ENCODE data around the gene NAXE.
A peak's percentile ranks its signal among the peaks of the same experiment; 100 is the strongest.
"Not testable (repeated sequence)": the region's sequence is repeated elsewhere in the genome, so short reads cannot be mapped to it uniquely, and the experiment has no call there.

NAXE gene

GRCh38 chr1:156594190-156594589 is 2.6 kb downstream of the NAXE start:
- DNase-seq, result no peak

DNA sequence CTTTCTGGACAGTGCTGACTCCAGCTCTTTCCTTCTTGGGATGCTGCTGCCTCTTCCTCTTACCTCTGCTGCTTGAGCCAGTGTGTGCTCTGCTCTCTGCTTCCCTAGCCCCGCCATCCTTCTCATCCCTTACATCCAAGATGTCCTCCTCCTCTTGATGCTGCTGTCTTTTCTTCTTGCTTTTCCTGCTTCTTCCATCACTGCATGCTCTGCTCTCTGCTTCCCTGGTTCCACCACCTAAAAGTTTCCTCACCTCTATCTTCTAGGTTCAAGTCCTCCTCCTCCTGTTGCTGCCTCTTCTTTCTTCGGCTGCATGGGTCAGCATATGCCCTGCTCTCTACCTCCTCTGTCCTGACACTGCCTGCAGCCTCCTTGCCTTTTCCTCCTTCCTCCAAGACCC is 3.4 kb downstream of the NAXE start:
- no peak for DNase-seq

GRCh38 chr1:156596426-156596825 is 4.8 kb downstream of the NAXE start:
- DNase-seq, result no peak

DNA sequence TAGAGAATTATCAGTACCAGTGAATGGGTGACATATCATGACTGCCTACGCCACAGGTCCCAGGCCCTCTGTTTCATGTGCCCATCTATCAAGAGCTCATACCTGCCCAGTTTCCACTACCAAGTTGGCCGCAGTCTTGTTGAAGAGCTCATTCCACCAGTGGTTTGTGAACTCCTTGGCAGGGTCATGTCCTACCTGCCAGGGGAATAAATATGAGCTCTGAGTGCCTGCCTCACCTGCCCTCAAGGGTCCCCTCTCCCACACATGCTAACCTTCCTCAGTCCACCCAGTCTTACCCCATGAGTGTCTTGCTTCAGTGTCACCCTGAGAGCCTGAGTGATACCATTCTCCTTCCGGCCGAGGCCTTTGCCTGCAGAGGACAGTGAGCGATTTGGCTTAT is 6.5 kb downstream of the NAXE start:
- no peak for DNase-seq

GRCh38 chr1:156598731-156599432 is 7.3 kb downstream of the NAXE start:
- DNase-seq, result no peak

- DNase-seq, result no peak
Measured at GRCh38 chr1:156599811-156600210, 8.2 kb downstream of the NAXE start.

GRCh38 chr1:156600733-156601121 is 9.2 kb downstream of the NAXE start:
- DNase-seq, result no peak

DNA sequence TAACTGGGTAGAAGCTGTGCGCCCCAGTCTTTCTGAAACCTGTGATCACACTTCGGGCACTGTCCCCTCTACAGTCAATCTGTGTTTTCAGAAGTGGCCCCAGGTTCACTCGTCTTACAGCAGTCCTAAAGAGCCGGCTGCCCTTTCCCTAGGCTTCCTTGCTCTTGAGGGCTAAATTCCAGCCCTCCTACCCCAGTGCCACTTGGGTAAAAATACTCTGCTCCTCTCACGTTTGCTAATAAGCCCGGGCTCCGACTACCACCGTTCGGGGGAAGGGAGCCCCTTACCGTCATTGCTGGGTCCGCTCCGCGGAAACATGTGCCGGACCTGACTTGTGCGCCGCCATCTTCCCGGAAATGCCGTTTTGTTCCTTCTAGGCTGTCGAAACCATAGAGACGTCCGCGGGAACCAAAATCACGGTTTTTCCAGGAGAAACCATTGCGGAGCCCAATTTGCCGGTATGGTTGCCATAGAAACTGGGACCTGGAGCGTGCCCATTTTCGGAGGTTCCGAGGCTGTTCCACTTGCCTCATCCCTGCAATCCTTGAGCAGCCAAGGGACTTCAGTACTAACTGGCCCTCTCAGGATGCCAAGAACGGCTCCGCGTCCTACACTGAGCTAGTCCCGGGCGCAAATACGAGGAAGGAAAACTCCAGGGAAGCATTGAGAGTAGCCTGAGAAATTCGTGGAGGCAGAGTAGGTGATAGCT is 9.7 kb downstream of the NAXE start, which contains the start of gene GPATCH4:
Gene GPATCH4 (minus strand): TSS at position 358 of the 709 bp plus-strand sequence.
- DNase-seq, result peak; percentile 93

- DNase-seq, result no peak
Measured at GRCh38 chr1:156601892-156602291, 10.3 kb downstream of the NAXE start.

GRCh38 chr1:156602557-156602993 is 11.0 kb downstream of the NAXE start:
- DNase-seq, result no peak

GRCh38 chr1:156607344-156607743 is 15.8 kb downstream of the NAXE start:
- DNase-seq, result not testable (repeated sequence)

DNA sequence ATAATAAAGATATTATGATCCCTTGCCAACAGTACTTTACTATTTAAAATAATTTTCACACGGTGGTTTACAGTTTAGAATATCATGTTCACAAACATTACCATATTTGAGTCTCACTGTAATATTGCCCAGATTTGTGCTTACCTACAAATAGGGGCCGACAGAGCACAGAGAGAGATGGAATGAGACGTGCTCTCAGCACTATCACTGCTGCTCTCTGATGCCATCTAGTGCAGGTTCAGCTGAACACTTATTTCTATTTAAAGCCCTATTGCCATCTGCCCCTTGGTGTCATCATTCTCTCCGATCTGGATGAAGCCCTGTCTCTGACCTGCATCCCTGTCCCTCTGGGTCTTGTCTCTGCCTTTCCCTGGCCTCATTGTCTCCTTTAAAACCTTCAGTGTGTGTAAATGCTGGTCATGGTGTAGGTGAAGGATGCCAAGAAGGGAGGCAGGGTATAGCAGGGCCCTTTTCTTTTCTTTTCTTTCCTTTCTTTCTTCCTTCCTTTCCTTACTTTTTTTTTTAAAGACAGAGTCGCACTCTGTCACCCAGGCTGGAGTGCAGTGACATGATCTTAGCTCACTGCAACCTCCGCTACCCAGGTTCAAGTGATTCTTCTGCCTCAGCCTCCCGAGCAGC is 16.6 kb downstream of the NAXE start:
- peak; percentile 71 for DNase-seq

DNA sequence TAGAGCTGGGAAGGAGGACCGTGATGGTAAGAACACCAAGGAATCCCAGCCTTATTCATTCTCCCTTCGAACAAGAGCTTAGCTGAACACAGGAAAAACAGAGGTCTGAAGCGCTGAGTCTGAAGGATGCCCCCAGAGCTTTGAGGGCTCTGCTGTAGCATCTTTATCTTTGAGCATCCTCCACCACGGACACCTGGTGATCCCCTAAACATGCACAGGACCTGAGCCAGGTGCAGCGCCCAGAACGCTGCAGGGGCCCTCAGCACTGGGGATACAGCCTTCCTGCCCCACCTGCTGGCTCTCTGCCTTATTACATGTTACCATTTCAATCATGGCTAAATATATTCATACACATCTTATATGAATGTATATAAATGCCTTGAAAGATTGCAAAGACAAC is 17.4 kb downstream of the NAXE start:
- DNase-seq, result no peak

DNA sequence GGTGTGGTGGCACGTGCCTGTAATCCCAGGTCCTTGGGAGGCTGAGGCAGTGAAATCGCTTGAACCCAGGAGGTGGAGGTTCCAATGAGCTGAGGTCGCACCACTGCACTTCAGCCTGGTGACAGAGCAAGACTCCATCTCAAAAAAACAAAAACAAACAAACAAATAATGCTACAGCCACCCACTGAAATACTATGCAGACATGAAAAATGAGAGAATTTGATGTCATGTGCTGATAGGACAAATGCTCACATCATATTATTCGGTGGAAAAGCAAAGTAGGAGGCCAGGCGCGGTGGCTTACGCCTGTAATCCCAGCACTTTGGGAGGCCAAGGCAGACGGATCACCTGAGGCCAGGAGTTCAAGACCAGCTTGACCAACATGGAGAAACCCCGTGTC is 18.5 kb downstream of the NAXE start:
- not testable (repeated sequence) for DNase-seq

DNA sequence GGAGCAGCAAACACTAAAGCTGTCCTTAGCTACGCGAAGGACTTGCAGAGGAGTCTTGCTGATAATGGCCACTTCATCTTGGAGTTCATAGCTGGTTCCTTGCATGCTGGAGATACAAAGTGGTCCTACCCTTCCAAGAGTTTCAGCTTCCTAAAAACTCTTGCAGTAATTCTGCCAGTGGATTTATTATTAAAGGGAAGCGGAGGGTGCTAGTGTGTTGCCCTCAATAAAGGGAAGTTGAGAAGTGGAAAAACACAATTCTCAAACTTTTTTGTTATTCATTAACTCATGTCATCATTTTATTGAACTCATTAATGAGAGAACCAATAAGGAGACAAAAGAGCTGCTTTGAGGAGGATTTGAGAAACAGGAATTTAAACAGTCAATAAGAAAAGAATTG is 21.1 kb downstream of the NAXE start:
- no peak for DNase-seq

GRCh38 chr1:156615946-156616345 is 24.4 kb downstream of the NAXE start:
- no peak for DNase-seq

GRCh38 chr1:156616463-156616862 is 24.9 kb downstream of the NAXE start:
- peak; percentile 55 for DNase-seq

GRCh38 chr1:156618853-156619581 is 27.4 kb downstream of the NAXE start, which contains the start of gene HAPLN2:
HAPLN2 (plus strand) TSS chr1:156619415; CDS start chr1:156623491, 4,076 bp downstream.
- no peak for DNase-seq

DNA sequence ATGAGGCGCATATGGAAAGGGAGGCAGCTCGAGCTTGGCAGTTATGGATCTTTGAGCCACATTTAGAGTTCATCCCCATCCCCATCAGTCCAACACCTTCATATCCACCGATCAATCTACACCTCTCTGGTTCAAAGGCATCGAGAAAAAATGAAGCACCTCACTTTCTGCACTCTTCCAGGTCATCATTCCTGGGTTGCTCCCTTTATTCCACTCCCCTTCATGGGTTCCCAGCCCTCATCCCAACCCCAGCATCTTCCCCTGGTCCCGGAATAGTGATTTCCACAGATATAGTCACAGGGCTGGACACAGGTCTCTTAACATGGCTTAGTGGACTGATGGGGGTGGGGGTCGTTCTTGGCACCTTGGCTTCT is 28.0 kb downstream of the NAXE start:
- no peak for DNase-seq

DNA sequence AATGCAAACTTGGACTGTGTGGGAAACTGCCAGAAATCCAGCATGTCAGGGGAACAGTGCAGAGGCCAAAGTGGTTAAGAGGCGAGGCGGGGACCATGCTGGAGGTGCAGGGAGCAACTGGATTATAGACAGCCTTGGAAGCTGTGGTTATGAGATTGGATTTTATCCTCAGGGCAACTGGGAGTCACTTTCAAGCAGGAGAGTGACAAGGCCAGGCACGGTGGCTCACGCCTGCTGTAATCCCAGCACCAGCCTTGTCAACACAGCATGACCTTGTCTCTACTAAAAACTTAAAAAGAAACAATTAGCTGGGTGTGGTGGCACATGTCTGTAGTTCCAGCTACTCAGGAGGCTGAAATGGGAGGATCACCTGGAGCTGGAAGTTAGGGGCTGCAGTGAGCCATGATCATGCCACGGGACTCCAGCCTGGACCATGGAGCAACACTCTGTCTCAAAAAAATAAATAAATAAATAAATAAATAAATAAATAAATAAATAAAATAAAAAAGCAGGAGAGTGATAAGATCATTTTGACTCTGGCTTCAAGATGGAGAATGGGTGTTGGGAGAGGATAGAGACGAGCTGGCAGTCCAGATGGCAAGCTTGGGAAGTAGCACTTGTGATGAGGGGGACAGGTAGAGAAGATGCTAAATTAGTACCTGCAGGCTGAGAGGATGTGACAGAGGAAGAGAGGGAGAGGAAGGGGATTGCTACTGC is 31.2 kb downstream of the NAXE start:
- no peak for DNase-seq

- peak; percentile 61 for DNase-seq
Measured at GRCh38 chr1:156623946-156624813, 32.6 kb downstream of the NAXE start.
